Ishikawa (cell line): ENCODE data around the gene PLAC8L1.

Experiments used
- EGR1 ChIP-seq: IDR thresholded peaks from 2 replicates; pipeline ENCODE4 v1.6.1; 2012
- TAF1 ChIP-seq: IDR thresholded peaks from 2 replicates; pipeline ENCODE4 v1.6.1; 2012; ENCODE audit warnings: low read depth, mild to moderate bottlenecking
- TCF12 ChIP-seq: IDR thresholded peaks from 2 replicates; pipeline ENCODE4 v1.6.1; 2012; ENCODE audit warnings: low read depth
- TF ChIP-seq, protein P1 (sequence below): IDR thresholded peaks from 2 replicates; pipeline ENCODE4 v1.6.1; 2012; ENCODE audit warnings: low read depth, mild to moderate bottlenecking
- TF ChIP-seq, protein P2 (sequence below): IDR thresholded peaks from 2 replicates; pipeline ENCODE4 v1.6.1; 2012

- no peak for TF ChIP-seq TCF12
- TF ChIP-seq EGR1: no peak
- TF ChIP-seq, protein P1, sequence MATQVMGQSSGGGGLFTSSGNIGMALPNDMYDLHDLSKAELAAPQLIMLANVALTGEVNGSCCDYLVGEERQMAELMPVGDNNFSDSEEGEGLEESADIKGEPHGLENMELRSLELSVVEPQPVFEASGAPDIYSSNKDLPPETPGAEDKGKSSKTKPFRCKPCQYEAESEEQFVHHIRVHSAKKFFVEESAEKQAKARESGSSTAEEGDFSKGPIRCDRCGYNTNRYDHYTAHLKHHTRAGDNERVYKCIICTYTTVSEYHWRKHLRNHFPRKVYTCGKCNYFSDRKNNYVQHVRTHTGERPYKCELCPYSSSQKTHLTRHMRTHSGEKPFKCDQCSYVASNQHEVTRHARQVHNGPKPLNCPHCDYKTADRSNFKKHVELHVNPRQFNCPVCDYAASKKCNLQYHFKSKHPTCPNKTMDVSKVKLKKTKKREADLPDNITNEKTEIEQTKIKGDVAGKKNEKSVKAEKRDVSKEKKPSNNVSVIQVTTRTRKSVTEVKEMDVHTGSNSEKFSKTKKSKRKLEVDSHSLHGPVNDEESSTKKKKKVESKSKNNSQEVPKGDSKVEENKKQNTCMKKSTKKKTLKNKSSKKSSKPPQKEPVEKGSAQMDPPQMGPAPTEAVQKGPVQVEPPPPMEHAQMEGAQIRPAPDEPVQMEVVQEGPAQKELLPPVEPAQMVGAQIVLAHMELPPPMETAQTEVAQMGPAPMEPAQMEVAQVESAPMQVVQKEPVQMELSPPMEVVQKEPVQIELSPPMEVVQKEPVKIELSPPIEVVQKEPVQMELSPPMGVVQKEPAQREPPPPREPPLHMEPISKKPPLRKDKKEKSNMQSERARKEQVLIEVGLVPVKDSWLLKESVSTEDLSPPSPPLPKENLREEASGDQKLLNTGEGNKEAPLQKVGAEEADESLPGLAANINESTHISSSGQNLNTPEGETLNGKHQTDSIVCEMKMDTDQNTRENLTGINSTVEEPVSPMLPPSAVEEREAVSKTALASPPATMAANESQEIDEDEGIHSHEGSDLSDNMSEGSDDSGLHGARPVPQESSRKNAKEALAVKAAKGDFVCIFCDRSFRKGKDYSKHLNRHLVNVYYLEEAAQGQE: no peak
- TF ChIP-seq, protein P2, sequence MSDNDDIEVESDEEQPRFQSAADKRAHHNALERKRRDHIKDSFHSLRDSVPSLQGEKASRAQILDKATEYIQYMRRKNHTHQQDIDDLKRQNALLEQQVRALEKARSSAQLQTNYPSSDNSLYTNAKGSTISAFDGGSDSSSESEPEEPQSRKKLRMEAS: no peak
- no peak for TF ChIP-seq TAF1
Observed at GRCh38 chr5:146041180-146041789, 64.1 kb downstream of the PLAC8L1 start.
